ENCODE results near the gene STARD13.

Gene STARD13

GRCh38 chr13:33091415-33091774 is 194.2 kb downstream of the STARD13 start:
- no peak for TF ChIP-seq CTCF (IDR thresholded peaks at IDR 0.05)
- no peak for DNase-seq
- H3K27ac Mint-ChIP-seq, result peak overlapping the region; percentile 82
- peaks cover 9% of the 10 kb centered on the region for H3K36me3 Mint-ChIP-seq (ENCODE audit: low read depth)
- H3K27me3 Mint-ChIP-seq (ENCODE audit: low read depth, poor library complexity), result peaks cover 4% of the 10 kb centered on the region
- H3K9me3 Mint-ChIP-seq, result peaks cover 31% of the 10 kb centered on the region
- H3K4me3 Mint-ChIP-seq, result no peak overlapping the region
- peaks cover 56% of the 10 kb centered on the region for H3K4me1 Mint-ChIP-seq

- peak; percentile 36 for DNase-seq
- peaks cover 59% of the 10 kb centered on the region for H3K4me1 Mint-ChIP-seq
- H3K36me3 Mint-ChIP-seq (ENCODE audit: low read depth), result peaks cover 9% of the 10 kb centered on the region
- no peak for TF ChIP-seq CTCF (IDR thresholded peaks at IDR 0.05)
- peaks cover 29% of the 10 kb centered on the region for H3K9me3 Mint-ChIP-seq
- peak overlapping the region; percentile 82 for H3K27ac Mint-ChIP-seq
- H3K27me3 Mint-ChIP-seq (ENCODE audit: low read depth, poor library complexity), result peaks cover 4% of the 10 kb centered on the region
- no peak overlapping the region for H3K4me3 Mint-ChIP-seq
These were observed 194.7 kb downstream of the STARD13 start for GRCh38 chr13:33090755-33091414.

GRCh38 chr13:33089311-33089710 is 196.2 kb downstream of the STARD13 start:
- Mint-ChIP-seq H3K4me1 (peaks cover 60% of the 10 kb centered on the region), H3K9me3 (peaks cover 23% of the 10 kb centered on the region), H3K36me3 (ENCODE audit: low read depth) (peaks cover 5% of the 10 kb centered on the region), H3K4me3 (no peak overlapping the region), H3K27ac (no peak overlapping the region), H3K27me3 (ENCODE audit: low read depth, poor library complexity) (peaks cover 4% of the 10 kb centered on the region)
- TF ChIP-seq CTCF (IDR thresholded peaks at IDR 0.05), result no peak
- DNase-seq, result no peak

- H3K27me3 Mint-ChIP-seq (ENCODE audit: low read depth, poor library complexity), result no peaks in the 10 kb centered on the region
- H3K27ac Mint-ChIP-seq, result no peak overlapping the region
- no peak overlapping the region for H3K4me3 Mint-ChIP-seq
- TF ChIP-seq CTCF (IDR thresholded peaks at IDR 0.05), result no peak
- peaks cover 57% of the 10 kb centered on the region for H3K4me1 Mint-ChIP-seq
- H3K9me3 Mint-ChIP-seq, result peaks cover 17% of the 10 kb centered on the region
- DNase-seq, result no peak
- H3K36me3 Mint-ChIP-seq (ENCODE audit: low read depth), result no peaks in the 10 kb centered on the region
These were observed 197.8 kb downstream of the STARD13 start for GRCh38 chr13:33087790-33088189.

GRCh38 chr13:33087091-33087490 is 198.5 kb downstream of the STARD13 start:
- TF ChIP-seq CTCF (IDR thresholded peaks at IDR 0.05), result no peak
- Mint-ChIP-seq H3K4me1 (peaks cover 53% of the 10 kb centered on the region), H3K27me3 (ENCODE audit: low read depth, poor library complexity) (no peaks in the 10 kb centered on the region), H3K4me3 (no peak overlapping the region), H3K36me3 (ENCODE audit: low read depth) (no peaks in the 10 kb centered on the region), H3K9me3 (peaks cover 13% of the 10 kb centered on the region), H3K27ac (no peak overlapping the region)
- DNase-seq, result no peak

- Mint-ChIP-seq H3K4me1 (peaks cover 57% of the 10 kb centered on the region), H3K27me3 (ENCODE audit: low read depth, poor library complexity) (peaks cover 3% of the 10 kb centered on the region), H3K27ac (no peak overlapping the region), H3K4me3 (no peak overlapping the region), H3K36me3 (ENCODE audit: low read depth) (no peaks in the 10 kb centered on the region), H3K9me3 (peaks cover 5% of the 10 kb centered on the region)
- no peak for TF ChIP-seq CTCF (IDR thresholded peaks at IDR 0.05)
- no peak for DNase-seq
These were observed 202.5 kb downstream of the STARD13 start for GRCh38 chr13:33083054-33083453.

All from nephron progenitor cell (in vitro differentiated cells).